ENCODE measurements around the gene CHMP2B.

CHMP2B gene

GRCh38 chr3:87201727-87202126 is 25.4 kb upstream of the CHMP2B start:
- TF ChIP-seq TAF1 (IDR thresholded peaks at IDR 0.05; ENCODE audit: borderline replicate concordance, low read depth, low read length) (no peak), POLR2AphosphoS5 (IDR thresholded peaks at IDR 0.05; ENCODE audit: low read depth, low read length) (no peak), POLR2A (IDR thresholded peaks at IDR 0.05; ENCODE audit: low read depth, low read length) (no peak)
- DNase-seq (ENCODE audit: insufficient read length): no peak
- no peak for FAIRE-seq

- no peak for FAIRE-seq
- no peak for DNase-seq (ENCODE audit: insufficient read length)
Observed at GRCh38 chr3:87203809-87204208, 23.3 kb upstream of the CHMP2B start.

GRCh38 chr3:87206070-87206469 is 21.0 kb upstream of the CHMP2B start:
- no peak for DNase-seq (ENCODE audit: insufficient read length)
- FAIRE-seq: no peak

More at GRCh38 chr3:87203809-87204208, 23.3 kb upstream of the CHMP2B start:
- no peak for TF ChIP-seq TAF1 (IDR thresholded peaks at IDR 0.05; ENCODE audit: borderline replicate concordance, low read depth, low read length)
- TF ChIP-seq POLR2AphosphoS5 (IDR thresholded peaks at IDR 0.05; ENCODE audit: low read depth, low read length): no peak
- no peak for TF ChIP-seq POLR2A (IDR thresholded peaks at IDR 0.05; ENCODE audit: low read depth, low read length)

GRCh38 chr3:87206635-87207034 is 20.5 kb upstream of the CHMP2B start:
- DNase-seq (ENCODE audit: insufficient read length): no peak
- no peak for TF ChIP-seq TAF1 (IDR thresholded peaks at IDR 0.05; ENCODE audit: borderline replicate concordance, low read depth, low read length)
- TF ChIP-seq POLR2AphosphoS5 (IDR thresholded peaks at IDR 0.05; ENCODE audit: low read depth, low read length): no peak
- TF ChIP-seq POLR2A (IDR thresholded peaks at IDR 0.05; ENCODE audit: low read depth, low read length): no peak
- FAIRE-seq: no peak

More at GRCh38 chr3:87206070-87206469, 21.0 kb upstream of the CHMP2B start:
- TF ChIP-seq TAF1 (IDR thresholded peaks at IDR 0.05; ENCODE audit: borderline replicate concordance, low read depth, low read length): no peak
- TF ChIP-seq POLR2AphosphoS5 (IDR thresholded peaks at IDR 0.05; ENCODE audit: low read depth, low read length): no peak
- no peak for TF ChIP-seq POLR2A (IDR thresholded peaks at IDR 0.05; ENCODE audit: low read depth, low read length)

GRCh38 chr3:87207460-87207859 is 19.6 kb upstream of the CHMP2B start:
- FAIRE-seq: no peak
- DNase-seq (ENCODE audit: insufficient read length): no peak
- TF ChIP-seq POLR2AphosphoS5 (IDR thresholded peaks at IDR 0.05; ENCODE audit: low read depth, low read length) (no peak), POLR2A (IDR thresholded peaks at IDR 0.05; ENCODE audit: low read depth, low read length) (no peak), TAF1 (IDR thresholded peaks at IDR 0.05; ENCODE audit: borderline replicate concordance, low read depth, low read length) (no peak)

GRCh38 chr3:87209111-87209510 is 18.0 kb upstream of the CHMP2B start:
- DNase-seq (ENCODE audit: insufficient read length) (no peak), FAIRE-seq (no peak)
- TF ChIP-seq TAF1 (IDR thresholded peaks at IDR 0.05; ENCODE audit: borderline replicate concordance, low read depth, low read length) (no peak), POLR2AphosphoS5 (IDR thresholded peaks at IDR 0.05; ENCODE audit: low read depth, low read length) (no peak), POLR2A (IDR thresholded peaks at IDR 0.05; ENCODE audit: low read depth, low read length) (no peak)

- FAIRE-seq (no peak), DNase-seq (ENCODE audit: insufficient read length) (no peak)
- TF ChIP-seq TAF1 (IDR thresholded peaks at IDR 0.05; ENCODE audit: borderline replicate concordance, low read depth, low read length) (no peak), POLR2A (IDR thresholded peaks at IDR 0.05; ENCODE audit: low read depth, low read length) (no peak), POLR2AphosphoS5 (IDR thresholded peaks at IDR 0.05; ENCODE audit: low read depth, low read length) (no peak)
Observed at GRCh38 chr3:87218560-87218959, 8.5 kb upstream of the CHMP2B start.

- FAIRE-seq: no peak
- TF ChIP-seq POLR2AphosphoS5 (IDR thresholded peaks at IDR 0.05; ENCODE audit: low read depth, low read length): no peak
- TF ChIP-seq TAF1 (IDR thresholded peaks at IDR 0.05; ENCODE audit: borderline replicate concordance, low read depth, low read length): no peak
- no peak for TF ChIP-seq POLR2A (IDR thresholded peaks at IDR 0.05; ENCODE audit: low read depth, low read length)
Observed at GRCh38 chr3:87219611-87220010, 7.5 kb upstream of the CHMP2B start.

GRCh38 chr3:87225659-87226058 is 1.4 kb upstream of the CHMP2B start:
- no peak for TF ChIP-seq POLR2A (IDR thresholded peaks at IDR 0.05; ENCODE audit: low read depth, low read length)
- no peak for TF ChIP-seq TAF1 (IDR thresholded peaks at IDR 0.05; ENCODE audit: borderline replicate concordance, low read depth, low read length)
- TF ChIP-seq POLR2AphosphoS5 (IDR thresholded peaks at IDR 0.05; ENCODE audit: low read depth, low read length): no peak
- no peak for DNase-seq (ENCODE audit: insufficient read length)
- peak; percentile 75 for FAIRE-seq

More at GRCh38 chr3:87219611-87220010, 7.5 kb upstream of the CHMP2B start:
- no peak for DNase-seq (ENCODE audit: insufficient read length)

- no peak for FAIRE-seq
- TF ChIP-seq POLR2A (IDR thresholded peaks at IDR 0.05; ENCODE audit: low read depth, low read length): no peak
- no peak for TF ChIP-seq TAF1 (IDR thresholded peaks at IDR 0.05; ENCODE audit: borderline replicate concordance, low read depth, low read length)
- DNase-seq (ENCODE audit: insufficient read length): no peak
Observed at GRCh38 chr3:87227835-87228144, 681 bp downstream of the CHMP2B start.

GRCh38 chr3:87228316-87228715 is 1.2 kb downstream of the CHMP2B start:
- no peak for TF ChIP-seq TAF1 (IDR thresholded peaks at IDR 0.05; ENCODE audit: borderline replicate concordance, low read depth, low read length)
- TF ChIP-seq POLR2AphosphoS5 (IDR thresholded peaks at IDR 0.05; ENCODE audit: low read depth, low read length): no peak
- TF ChIP-seq POLR2A (IDR thresholded peaks at IDR 0.05; ENCODE audit: low read depth, low read length): no peak
- no peak for FAIRE-seq
- DNase-seq (ENCODE audit: insufficient read length): no peak

- no peak for TF ChIP-seq POLR2A (IDR thresholded peaks at IDR 0.05; ENCODE audit: low read depth, low read length)
- no peak for TF ChIP-seq POLR2AphosphoS5 (IDR thresholded peaks at IDR 0.05; ENCODE audit: low read depth, low read length)
- TF ChIP-seq TAF1 (IDR thresholded peaks at IDR 0.05; ENCODE audit: borderline replicate concordance, low read depth, low read length): no peak
- DNase-seq (ENCODE audit: insufficient read length) (no peak), FAIRE-seq (no peak)
Observed at GRCh38 chr3:87229113-87229512, 2.0 kb downstream of the CHMP2B start.

GRCh38 chr3:87233805-87234204 is 6.7 kb downstream of the CHMP2B start:
- FAIRE-seq (no peak), DNase-seq (ENCODE audit: insufficient read length) (no peak)
- TF ChIP-seq TAF1 (IDR thresholded peaks at IDR 0.05; ENCODE audit: borderline replicate concordance, low read depth, low read length) (no peak), POLR2AphosphoS5 (IDR thresholded peaks at IDR 0.05; ENCODE audit: low read depth, low read length) (no peak), POLR2A (IDR thresholded peaks at IDR 0.05; ENCODE audit: low read depth, low read length) (no peak)
